Cardiac fibroblast (primary cell): ENCODE measurements around the gene ACOT7.

Source experiments
- DNase-seq, 2 donors: peaks; one replicate each; pipeline versions ENCODE4 v3.0.0 to v3.0.0-alpha.2; 2010; ENCODE audit warnings: low read depth in 2 of 2
- H3K4me3 ChIP-seq, 2 donors: replicated peaks in 1 of 2; 1 replicate in 1 of 2; 2 replicates in 1 of 2; pipeline ENCODE4 v1.5.1; 2011; ENCODE audit warnings: low read depth in 2 of 2, low read length in 2 of 2, mild to moderate bottlenecking in 2 of 2, moderate library complexity in 1 of 2
- CTCF ChIP-seq: IDR thresholded peaks from one replicate; pipeline ENCODE4 v1.5.1; 2011; ENCODE audit warnings: low read depth, mild to moderate bottlenecking, low read length, inconsistent platforms

Gene ACOT7

GRCh38 chr1:6241107-6241886 lies 152.3 kb downstream of the ACOT7 start:
- DNase-seq, result no peak
- no peak overlapping the region for H3K4me3 ChIP-seq
- TF ChIP-seq CTCF, result no peak

- peak in 1 of 2 donors; percentile 55 for DNase-seq
- no peak for TF ChIP-seq CTCF
- H3K4me3 ChIP-seq, result no peak overlapping the region
These were observed 153.4 kb downstream of the ACOT7 start for GRCh38 chr1:6239950-6240768.

- H3K4me3 ChIP-seq, result no peak overlapping the region
- TF ChIP-seq CTCF, result no peak
- DNase-seq, result no peak
These were observed 154.3 kb downstream of the ACOT7 start for GRCh38 chr1:6239213-6239752.

GRCh38 chr1:6237093-6237492 lies 156.5 kb downstream of the ACOT7 start:
- TF ChIP-seq CTCF, result no peak
- no peak for DNase-seq
- no peak overlapping the region for H3K4me3 ChIP-seq

GRCh38 chr1:6235296-6235677 lies 158.3 kb downstream of the ACOT7 start:
- peak overlapping the region; percentile 78 to 83 for H3K4me3 ChIP-seq
- TF ChIP-seq CTCF, result no peak
- no peak for DNase-seq

GRCh38 chr1:6234502-6235295 lies 158.9 kb downstream of the ACOT7 start:
- TF ChIP-seq CTCF, result no peak
- H3K4me3 ChIP-seq, result peak overlapping the region; percentile 78 to 83
- DNase-seq, result peak; percentile 25 to 27
